OCI-LY1 (cell line): ENCODE results near the gene CTNNA2.

Source experiments
- H2AFZ ChIP-seq: fragments of 200-600 bp; sonication (generic), shearing (Covaris generic); 2 replicates; pipeline ENCODE4 v1.6.0; 2014; ENCODE audit warnings: antibody characterized with exemption, mild to moderate bottlenecking, low read length
- H3F3A ChIP-seq: fragments of 200-600 bp; sonication (generic), shearing (Covaris generic); 2 replicates; pipeline ENCODE4 v1.6.0; 2014; ENCODE audit warnings: mild to moderate bottlenecking, antibody characterized with exemption, low read length, moderate library complexity; ENCODE audit not compliant: insufficient read depth
- H3K27ac ChIP-seq: fragments of 200-600 bp; sonication (generic); 2 replicates; pipeline ENCODE4 v1.5.1; 2014; ENCODE audit warnings: low read length, mixed run types, mild to moderate bottlenecking, low read depth; ENCODE audit not compliant: poor library complexity, severe bottlenecking
- H3K27me3 ChIP-seq: fragments of 200-600 bp; sonication (generic); 2 replicates; pipeline ENCODE4 v1.6.0; 2014; ENCODE audit warnings: antibody characterized with exemption, mild to moderate bottlenecking, low read length, moderate library complexity; ENCODE audit not compliant: insufficient read depth
- H3K36me3 ChIP-seq: fragments of 200-600 bp; sonication (generic); 2 replicates; pipeline ENCODE4 v1.6.1; 2014; ENCODE audit warnings: mild to moderate bottlenecking, antibody characterized with exemption, low read length, moderate library complexity, mixed read lengths; ENCODE audit not compliant: insufficient read depth
- H3K4me1 ChIP-seq: fragments of 200-600 bp; sonication (generic); 2 replicates; pipeline ENCODE4 v1.5.1; 2014; ENCODE audit warnings: mild to moderate bottlenecking, low read length, moderate library complexity; ENCODE audit not compliant: insufficient read depth, severe bottlenecking
- H3K4me2 ChIP-seq: fragments of 200-600 bp; sonication (generic), shearing (Covaris generic); 2 replicates; pipeline ENCODE4 v1.6.1; 2014; ENCODE audit warnings: low read length
- H3K4me3 ChIP-seq: fragments of 200-600 bp; sonication (generic); 2 replicates; pipeline ENCODE4 v1.5.1; 2014; ENCODE audit warnings: low read length, low read depth, mild to moderate bottlenecking, mixed read lengths; ENCODE audit not compliant: poor library complexity, severe bottlenecking
- H3K79me2 ChIP-seq: fragments of 200-600 bp; shearing (Covaris generic); 2 replicates; pipeline ENCODE4 v1.6.1; 2016; ENCODE audit warnings: mixed run types, low read length, mixed read lengths; ENCODE audit not compliant: insufficient read depth
- H3K9ac ChIP-seq: fragments of 200-600 bp; sonication (generic), shearing (Covaris generic); 2 replicates; pipeline ENCODE4 v1.6.1; 2014; ENCODE audit warnings: mild to moderate bottlenecking, low read length, mixed read lengths
- H3K9me2 ChIP-seq: fragments of 200-600 bp; sonication (generic), shearing (Covaris generic); 2 replicates; pipeline ENCODE4 v1.6.1; 2014; ENCODE audit warnings: low read depth, mild to moderate bottlenecking, low read length, mixed read lengths
- H3K9me3 ChIP-seq: fragments of 200-600 bp; shearing (Covaris generic); 2 replicates; pipeline ENCODE4 v1.6.1; 2014; ENCODE audit warnings: low read length, mixed read lengths
- H4K20me1 ChIP-seq: fragments of 200-600 bp; sonication (generic), shearing (Covaris generic); 2 replicates; pipeline ENCODE4 v1.6.0; 2016; ENCODE audit warnings: mild to moderate bottlenecking, low read length; ENCODE audit not compliant: insufficient read depth
- EZH2 ChIP-seq: fragments of 200-600 bp; sonication (generic), shearing (Covaris generic); IDR thresholded peaks from 2 replicates; pipeline ENCODE4 v1.8.0; 2017; ENCODE audit warnings: borderline replicate concordance, mixed run types, mild to moderate bottlenecking, antibody characterized with exemption, low read length, moderate library complexity, mixed read lengths
- TF ChIP-seq, protein P1 (sequence below): fragments of 200-600 bp; sonication (generic), shearing (Covaris generic); IDR thresholded peaks from 2 replicates; pipeline ENCODE4 v1.5.1; 2017; ENCODE audit warnings: mild to moderate bottlenecking, antibody characterized with exemption, low read length, moderate library complexity, mixed read lengths

The CTNNA2 gene

DNA sequence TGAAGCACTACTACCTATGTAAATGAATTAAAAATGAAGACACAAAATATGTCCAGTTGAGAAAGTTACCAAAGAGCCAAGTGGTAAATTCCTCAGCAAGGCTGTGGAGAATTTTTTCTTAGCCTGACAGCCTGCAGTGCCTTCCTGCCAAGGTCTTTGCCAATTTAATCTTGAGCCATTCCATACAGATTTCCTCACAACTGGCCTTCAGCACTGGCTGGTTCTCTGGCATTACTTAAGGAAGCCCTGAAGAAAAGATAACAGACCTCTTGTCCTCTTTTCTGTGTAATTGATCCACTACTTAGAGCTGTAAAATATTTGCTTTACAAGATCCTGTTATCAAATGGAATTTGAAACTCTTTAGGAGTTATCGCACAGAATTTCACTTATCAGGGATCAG lies 1125.9 kb downstream of the CTNNA2 start:
- Histone ChIP-seq H3K9me2 (no peaks in the 10 kb centered on the region), H3K27ac (no peak overlapping the region), H3F3A (no peaks in the 10 kb centered on the region), H3K4me1 (no peaks in the 10 kb centered on the region), H2AFZ (no peak overlapping the region), H3K27me3 (no peaks in the 10 kb centered on the region), H3K79me2 (no peaks in the 10 kb centered on the region), H3K9ac (no peak overlapping the region), H3K4me3 (no peak overlapping the region), H3K9me3 (no peaks in the 10 kb centered on the region), H3K36me3 (no peaks in the 10 kb centered on the region), H4K20me1 (no peaks in the 10 kb centered on the region), H3K4me2 (no peak overlapping the region)
- no peak for TF ChIP-seq EZH2
- TF ChIP-seq, protein P1, sequence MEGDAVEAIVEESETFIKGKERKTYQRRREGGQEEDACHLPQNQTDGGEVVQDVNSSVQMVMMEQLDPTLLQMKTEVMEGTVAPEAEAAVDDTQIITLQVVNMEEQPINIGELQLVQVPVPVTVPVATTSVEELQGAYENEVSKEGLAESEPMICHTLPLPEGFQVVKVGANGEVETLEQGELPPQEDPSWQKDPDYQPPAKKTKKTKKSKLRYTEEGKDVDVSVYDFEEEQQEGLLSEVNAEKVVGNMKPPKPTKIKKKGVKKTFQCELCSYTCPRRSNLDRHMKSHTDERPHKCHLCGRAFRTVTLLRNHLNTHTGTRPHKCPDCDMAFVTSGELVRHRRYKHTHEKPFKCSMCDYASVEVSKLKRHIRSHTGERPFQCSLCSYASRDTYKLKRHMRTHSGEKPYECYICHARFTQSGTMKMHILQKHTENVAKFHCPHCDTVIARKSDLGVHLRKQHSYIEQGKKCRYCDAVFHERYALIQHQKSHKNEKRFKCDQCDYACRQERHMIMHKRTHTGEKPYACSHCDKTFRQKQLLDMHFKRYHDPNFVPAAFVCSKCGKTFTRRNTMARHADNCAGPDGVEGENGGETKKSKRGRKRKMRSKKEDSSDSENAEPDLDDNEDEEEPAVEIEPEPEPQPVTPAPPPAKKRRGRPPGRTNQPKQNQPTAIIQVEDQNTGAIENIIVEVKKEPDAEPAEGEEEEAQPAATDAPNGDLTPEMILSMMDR, result no peak

DNA sequence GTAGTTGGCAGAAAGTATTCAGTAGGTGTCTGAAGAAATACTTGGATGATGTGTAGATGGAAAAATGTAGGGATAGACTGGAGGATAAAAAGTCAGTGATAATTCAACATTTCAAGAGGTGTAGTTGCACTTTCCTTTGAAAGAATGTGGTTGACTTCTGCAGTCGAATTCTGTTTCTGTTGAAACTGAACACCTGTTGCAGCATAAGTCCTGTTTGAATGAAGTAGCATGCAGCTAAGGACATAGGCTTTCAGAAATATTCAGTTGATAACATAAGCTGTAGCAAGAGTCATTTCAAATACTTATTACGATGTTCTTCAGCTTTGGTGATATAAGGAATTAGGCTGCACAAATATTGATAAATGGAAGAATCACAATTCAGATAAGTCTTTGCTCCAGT lies 1129.6 kb downstream of the CTNNA2 start:
- no peak overlapping the region for H2AFZ ChIP-seq
- H3K9me2 ChIP-seq, result no peaks in the 10 kb centered on the region

DNA sequence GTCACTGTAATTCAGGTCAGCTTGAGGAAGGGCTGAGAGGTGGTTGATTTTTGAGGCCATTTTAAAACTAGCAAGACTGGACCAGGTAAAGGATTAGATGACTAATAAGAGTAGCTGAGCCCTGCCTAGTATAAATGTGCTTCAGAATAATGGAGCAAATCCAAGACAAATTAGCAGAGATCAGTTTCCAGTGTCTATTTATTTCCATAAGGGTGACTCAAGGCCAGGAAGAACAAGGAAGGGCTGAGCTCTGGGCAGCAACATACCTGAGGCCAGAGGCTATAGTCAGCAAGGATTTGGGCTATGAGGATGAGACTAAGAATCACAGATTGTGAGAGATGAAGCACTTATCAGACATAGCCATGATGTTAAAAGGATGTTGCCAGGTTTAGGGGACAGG lies 1130.7 kb downstream of the CTNNA2 start:
- Histone ChIP-seq H3K36me3 (no peaks in the 10 kb centered on the region), H3K9ac (no peak overlapping the region), H3F3A (no peaks in the 10 kb centered on the region), H4K20me1 (no peaks in the 10 kb centered on the region), H3K79me2 (no peaks in the 10 kb centered on the region), H2AFZ (no peak overlapping the region), H3K4me1 (no peaks in the 10 kb centered on the region), H3K9me3 (no peaks in the 10 kb centered on the region), H3K27ac (no peak overlapping the region), H3K4me3 (no peak overlapping the region), H3K9me2 (no peaks in the 10 kb centered on the region), H3K27me3 (no peaks in the 10 kb centered on the region), H3K4me2 (no peak overlapping the region)
- TF ChIP-seq EZH2, result no peak
- TF ChIP-seq, protein P1, result no peak

More for the DNA sequence above, 1129.6 kb downstream of the CTNNA2 start:
- H3K4me3 ChIP-seq, result no peak overlapping the region
- H3K36me3 ChIP-seq, result no peaks in the 10 kb centered on the region
- no peaks in the 10 kb centered on the region for H3F3A ChIP-seq
- no peak overlapping the region for H3K9ac ChIP-seq
- H4K20me1 ChIP-seq, result no peaks in the 10 kb centered on the region
- no peak for TF ChIP-seq EZH2
- TF ChIP-seq, protein P1, result no peak
- H3K4me2 ChIP-seq, result no peak overlapping the region
- H3K79me2 ChIP-seq, result no peaks in the 10 kb centered on the region
- no peaks in the 10 kb centered on the region for H3K27me3 ChIP-seq
- H3K9me3 ChIP-seq, result no peaks in the 10 kb centered on the region
- no peak overlapping the region for H3K27ac ChIP-seq
- H3K4me1 ChIP-seq, result no peaks in the 10 kb centered on the region
